HL-60 (cell line): Measurements from ENCODE around the gene CD22.

Source experiments
- GABPA ChIP-seq: IDR thresholded peaks from 2 replicates; pipeline ENCODE4 v1.6.1; 2012; ENCODE audit warnings: low read depth
- POLR2AphosphoS5 ChIP-seq: IDR thresholded peaks from 2 replicates; pipeline ENCODE4 v1.6.1; 2012; ENCODE audit warnings: low read depth
- TF ChIP-seq, protein P1 (sequence below): IDR thresholded peaks from one replicate; pipeline ENCODE4 v1.5.1; 2011; ENCODE audit warnings: low read length, control low read depth, inconsistent platforms; ENCODE audit not compliant: insufficient read depth
- TF ChIP-seq, protein P2 (sequence below): IDR thresholded peaks from 2 replicates; pipeline ENCODE4 v1.6.1; 2012; ENCODE audit warnings: low read depth; ENCODE audit not compliant: insufficient replicate concordance

GRCh38 chr19:35279374-35279773, 49.6 kb upstream of the CD22 start:
- TF ChIP-seq, protein P1, sequence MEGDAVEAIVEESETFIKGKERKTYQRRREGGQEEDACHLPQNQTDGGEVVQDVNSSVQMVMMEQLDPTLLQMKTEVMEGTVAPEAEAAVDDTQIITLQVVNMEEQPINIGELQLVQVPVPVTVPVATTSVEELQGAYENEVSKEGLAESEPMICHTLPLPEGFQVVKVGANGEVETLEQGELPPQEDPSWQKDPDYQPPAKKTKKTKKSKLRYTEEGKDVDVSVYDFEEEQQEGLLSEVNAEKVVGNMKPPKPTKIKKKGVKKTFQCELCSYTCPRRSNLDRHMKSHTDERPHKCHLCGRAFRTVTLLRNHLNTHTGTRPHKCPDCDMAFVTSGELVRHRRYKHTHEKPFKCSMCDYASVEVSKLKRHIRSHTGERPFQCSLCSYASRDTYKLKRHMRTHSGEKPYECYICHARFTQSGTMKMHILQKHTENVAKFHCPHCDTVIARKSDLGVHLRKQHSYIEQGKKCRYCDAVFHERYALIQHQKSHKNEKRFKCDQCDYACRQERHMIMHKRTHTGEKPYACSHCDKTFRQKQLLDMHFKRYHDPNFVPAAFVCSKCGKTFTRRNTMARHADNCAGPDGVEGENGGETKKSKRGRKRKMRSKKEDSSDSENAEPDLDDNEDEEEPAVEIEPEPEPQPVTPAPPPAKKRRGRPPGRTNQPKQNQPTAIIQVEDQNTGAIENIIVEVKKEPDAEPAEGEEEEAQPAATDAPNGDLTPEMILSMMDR, result no peak
- TF ChIP-seq POLR2AphosphoS5 (no peak), GABPA (no peak)
- TF ChIP-seq, protein P2, sequence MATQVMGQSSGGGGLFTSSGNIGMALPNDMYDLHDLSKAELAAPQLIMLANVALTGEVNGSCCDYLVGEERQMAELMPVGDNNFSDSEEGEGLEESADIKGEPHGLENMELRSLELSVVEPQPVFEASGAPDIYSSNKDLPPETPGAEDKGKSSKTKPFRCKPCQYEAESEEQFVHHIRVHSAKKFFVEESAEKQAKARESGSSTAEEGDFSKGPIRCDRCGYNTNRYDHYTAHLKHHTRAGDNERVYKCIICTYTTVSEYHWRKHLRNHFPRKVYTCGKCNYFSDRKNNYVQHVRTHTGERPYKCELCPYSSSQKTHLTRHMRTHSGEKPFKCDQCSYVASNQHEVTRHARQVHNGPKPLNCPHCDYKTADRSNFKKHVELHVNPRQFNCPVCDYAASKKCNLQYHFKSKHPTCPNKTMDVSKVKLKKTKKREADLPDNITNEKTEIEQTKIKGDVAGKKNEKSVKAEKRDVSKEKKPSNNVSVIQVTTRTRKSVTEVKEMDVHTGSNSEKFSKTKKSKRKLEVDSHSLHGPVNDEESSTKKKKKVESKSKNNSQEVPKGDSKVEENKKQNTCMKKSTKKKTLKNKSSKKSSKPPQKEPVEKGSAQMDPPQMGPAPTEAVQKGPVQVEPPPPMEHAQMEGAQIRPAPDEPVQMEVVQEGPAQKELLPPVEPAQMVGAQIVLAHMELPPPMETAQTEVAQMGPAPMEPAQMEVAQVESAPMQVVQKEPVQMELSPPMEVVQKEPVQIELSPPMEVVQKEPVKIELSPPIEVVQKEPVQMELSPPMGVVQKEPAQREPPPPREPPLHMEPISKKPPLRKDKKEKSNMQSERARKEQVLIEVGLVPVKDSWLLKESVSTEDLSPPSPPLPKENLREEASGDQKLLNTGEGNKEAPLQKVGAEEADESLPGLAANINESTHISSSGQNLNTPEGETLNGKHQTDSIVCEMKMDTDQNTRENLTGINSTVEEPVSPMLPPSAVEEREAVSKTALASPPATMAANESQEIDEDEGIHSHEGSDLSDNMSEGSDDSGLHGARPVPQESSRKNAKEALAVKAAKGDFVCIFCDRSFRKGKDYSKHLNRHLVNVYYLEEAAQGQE, result no peak
